GM21381 (cell line): ENCODE measurements around the gene OBP2A.

ENCODE experiments used
- ATAC-seq: cut with Tn5 transposase; IDR thresholded peaks from one replicate; pipeline ENCODE4 v1.9.1; 2021; ENCODE audit warnings: mild to moderate bottlenecking, moderate library complexity; ENCODE audit not compliant: unreplicated experiment

The OBP2A gene

GRCh38 chr9:135591506-135592330, 45.8 kb downstream of the OBP2A start:
- ATAC-seq: no peak

DNA sequence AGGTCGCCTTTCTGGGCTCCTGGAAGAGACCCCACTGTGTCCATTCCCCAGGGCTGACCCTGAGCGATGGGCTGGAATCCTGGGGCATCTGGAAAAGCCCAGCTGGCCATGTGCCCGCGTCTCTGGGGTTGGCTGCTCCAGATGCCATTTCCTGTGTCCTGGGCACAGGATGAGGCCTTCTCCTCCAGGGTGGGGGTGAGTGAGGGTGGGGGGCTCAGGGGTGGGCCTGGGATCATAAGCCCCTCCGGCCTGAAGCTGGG, 46.3 kb downstream of the OBP2A start:
- no peak for ATAC-seq

DNA sequence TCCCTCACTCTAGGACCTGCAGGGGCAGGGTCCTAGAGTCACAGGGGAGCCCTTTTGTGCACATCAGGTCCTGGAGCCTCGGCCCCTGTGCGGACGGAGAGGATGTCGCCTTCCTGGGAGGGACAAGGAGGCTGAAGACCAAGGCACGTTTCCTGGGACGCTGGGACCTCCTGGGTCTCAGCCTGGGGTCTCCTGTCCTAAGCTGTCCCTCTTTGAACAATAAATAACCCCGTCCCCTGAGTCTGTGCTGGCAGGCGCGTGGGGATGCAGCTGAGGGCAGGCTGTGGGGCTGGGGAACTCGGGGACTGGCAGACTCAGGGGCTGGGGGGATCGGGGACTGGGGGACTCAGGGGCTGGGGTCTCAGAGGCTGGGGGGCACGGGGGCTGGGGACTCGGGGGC, 46.7 kb downstream of the OBP2A start:
- ATAC-seq: no peak

GRCh38 chr9:135596211-135596610, 50.3 kb downstream of the OBP2A start:
- ATAC-seq: no peak
